GM10266 (cell line): ENCODE data around the gene OR1J1.

Experiments used
- DNase-seq: peaks from one replicate; pipeline ENCODE4 v3.0.0; 2012; ENCODE audit errors: extremely low spot score
- TF ChIP-seq, protein P1 (sequence below): IDR thresholded peaks from 2 replicates; pipeline ENCODE4 v1.5.1; 2012; ENCODE audit warnings: mild to moderate bottlenecking, low read depth; ENCODE audit not compliant: control insufficient read depth, insufficient read depth; ENCODE audit errors: missing control alignments

The OR1J1 gene

DNA sequence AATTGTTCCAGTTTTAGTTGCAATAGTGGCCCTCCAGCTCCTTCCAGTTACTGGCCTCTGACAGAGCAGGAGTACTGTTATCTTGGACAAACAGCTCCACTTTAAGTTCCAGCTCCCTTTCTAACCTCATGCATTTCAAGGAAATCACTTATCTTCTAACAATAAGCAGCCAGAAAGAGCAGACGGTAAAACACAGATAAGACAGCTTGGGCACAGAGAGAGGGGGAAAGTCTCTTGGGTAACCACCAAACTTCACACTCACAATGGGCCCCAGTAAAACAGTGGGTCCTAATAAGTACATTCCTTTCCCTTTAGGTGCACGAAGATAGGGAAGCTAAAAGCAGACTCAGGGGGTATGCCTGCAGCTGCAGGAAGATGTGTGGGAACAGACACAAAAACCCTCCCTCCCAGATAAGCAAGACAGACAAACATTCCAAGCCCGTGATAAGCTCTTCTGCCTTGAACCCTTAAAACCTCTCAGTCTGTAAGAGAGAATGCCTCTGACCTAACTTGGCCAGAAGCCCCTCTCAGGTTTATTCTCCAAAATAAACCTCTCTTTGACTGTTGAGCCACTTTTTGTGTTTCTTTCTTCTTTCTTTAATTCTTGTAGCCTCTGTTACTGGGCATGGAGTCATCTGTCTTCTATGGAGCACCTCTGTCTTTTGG is 30.8 kb downstream of the OR1J1 start:
- TF ChIP-seq, protein P1, sequence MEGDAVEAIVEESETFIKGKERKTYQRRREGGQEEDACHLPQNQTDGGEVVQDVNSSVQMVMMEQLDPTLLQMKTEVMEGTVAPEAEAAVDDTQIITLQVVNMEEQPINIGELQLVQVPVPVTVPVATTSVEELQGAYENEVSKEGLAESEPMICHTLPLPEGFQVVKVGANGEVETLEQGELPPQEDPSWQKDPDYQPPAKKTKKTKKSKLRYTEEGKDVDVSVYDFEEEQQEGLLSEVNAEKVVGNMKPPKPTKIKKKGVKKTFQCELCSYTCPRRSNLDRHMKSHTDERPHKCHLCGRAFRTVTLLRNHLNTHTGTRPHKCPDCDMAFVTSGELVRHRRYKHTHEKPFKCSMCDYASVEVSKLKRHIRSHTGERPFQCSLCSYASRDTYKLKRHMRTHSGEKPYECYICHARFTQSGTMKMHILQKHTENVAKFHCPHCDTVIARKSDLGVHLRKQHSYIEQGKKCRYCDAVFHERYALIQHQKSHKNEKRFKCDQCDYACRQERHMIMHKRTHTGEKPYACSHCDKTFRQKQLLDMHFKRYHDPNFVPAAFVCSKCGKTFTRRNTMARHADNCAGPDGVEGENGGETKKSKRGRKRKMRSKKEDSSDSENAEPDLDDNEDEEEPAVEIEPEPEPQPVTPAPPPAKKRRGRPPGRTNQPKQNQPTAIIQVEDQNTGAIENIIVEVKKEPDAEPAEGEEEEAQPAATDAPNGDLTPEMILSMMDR: no peak
- DNase-seq: no peak

DNA sequence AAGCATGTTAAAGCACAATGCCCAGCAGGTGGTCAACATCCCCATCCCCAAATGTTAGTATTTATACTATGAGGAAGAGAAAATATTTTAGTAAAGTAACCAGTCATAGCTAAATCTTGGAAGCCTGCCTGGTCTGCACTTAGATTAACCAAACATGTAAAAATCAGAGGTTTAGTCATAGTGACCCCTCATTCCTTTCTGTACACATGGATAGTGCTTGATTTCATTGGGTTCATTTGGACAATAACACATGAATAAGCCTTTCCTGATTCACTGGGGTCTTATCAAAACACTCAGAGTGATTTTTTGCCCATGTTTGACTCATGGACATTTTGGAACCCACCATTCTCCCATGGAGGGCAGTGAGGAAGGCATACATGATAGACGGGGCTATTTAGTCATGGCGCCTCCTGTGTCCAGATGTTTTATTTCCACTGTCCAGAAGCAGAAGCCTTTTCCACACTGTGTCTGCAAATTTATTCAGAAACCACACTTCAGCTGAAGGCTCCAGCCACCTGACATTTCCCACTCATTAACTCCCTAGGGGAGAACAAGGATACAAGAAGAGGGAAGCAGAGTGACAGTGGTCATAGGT is 32.5 kb downstream of the OR1J1 start:
- DNase-seq: no peak

DNA sequence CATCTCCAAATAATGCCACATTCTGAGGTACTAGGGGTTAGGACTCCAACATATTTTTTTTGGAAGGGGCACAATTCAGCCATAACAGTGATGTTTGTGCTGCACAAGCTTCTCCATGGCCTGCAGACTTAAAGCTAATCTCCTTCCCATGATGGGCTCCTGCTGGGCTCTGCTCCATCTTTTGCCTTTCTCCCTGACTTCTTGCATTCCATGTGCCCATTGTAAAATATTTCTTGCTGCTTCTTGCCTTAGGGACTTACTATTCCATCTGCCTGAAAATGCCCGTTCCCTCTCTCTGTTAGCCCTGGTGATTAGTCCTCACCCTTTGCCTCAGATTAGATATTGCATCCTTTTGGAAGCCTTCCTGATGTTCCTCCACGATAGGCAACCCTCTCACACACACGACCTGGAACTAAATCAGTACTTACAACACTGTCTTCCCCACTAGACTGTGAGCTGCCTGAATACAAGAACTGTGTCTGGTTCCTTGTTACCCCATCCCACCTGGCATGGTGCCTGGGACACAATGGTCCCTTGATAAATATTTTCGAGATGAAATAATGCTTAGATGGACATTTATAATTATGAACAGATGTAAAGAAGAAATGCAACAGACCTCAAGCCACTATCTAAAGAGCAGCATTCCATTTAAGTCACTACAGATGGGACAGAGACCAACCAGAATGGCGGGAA is 33.5 kb downstream of the OR1J1 start:
- DNase-seq: no peak

More for the DNA sequence above, 32.5 kb downstream of the OR1J1 start:
- TF ChIP-seq, protein P1: no peak

DNA sequence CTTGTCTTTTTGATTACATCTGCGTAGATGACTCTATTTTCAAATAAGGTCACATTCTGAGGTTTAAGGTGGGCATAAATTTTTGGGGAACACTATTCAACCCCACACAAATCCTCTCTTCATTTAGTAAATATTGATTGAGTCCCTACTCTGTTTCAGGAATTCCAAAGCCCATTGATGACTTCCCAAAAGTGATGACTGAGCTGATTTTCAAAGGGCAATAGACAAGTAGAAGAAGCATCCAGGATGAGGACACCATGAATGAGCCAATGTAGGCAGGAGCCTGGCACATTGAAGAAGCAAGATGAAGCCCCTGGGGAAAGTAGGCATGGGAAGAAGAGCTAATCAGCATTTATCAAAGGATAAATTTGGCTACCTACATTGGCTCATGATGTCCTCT is 35.2 kb downstream of the OR1J1 start:
- TF ChIP-seq, protein P1: no peak
- DNase-seq: no peak

More for the DNA sequence above, 33.5 kb downstream of the OR1J1 start:
- TF ChIP-seq, protein P1: no peak
